ENCODE results near the gene ZFP64. TPM values are rescaled to one million over a fixed set of nuclear protein-coding genes. Genes with fewer than 3 reads are reported as not detected.

Gene ZFP64
- total RNA-seq, 6 experiments from 2014 or later = 23.0 to 24.3 (median 23.8) TPM

DNA sequence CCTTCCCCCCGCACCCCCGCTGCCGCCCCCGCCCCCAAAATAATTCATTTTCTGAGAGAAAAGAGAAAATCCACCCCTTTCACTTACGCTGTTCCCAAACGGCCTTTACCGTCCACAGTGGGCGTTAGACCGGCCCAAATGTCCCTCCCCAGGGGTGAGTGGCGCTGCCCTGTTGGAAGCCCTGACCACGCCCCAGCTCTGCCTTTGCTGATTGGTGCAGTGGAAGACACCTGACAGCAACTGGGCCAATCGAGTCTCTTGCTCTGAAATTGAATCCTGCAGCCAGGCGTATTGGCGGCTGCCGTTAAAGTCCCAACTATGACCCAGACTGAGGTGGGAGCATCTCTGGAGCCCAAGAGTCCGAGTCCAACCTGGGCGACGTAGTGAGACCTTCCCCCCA lies 15.7 kb downstream of the ZFP64 start:
- H3K4me3 Mint-ChIP-seq = no peak overlapping the region
- TF ChIP-seq, protein P1, sequence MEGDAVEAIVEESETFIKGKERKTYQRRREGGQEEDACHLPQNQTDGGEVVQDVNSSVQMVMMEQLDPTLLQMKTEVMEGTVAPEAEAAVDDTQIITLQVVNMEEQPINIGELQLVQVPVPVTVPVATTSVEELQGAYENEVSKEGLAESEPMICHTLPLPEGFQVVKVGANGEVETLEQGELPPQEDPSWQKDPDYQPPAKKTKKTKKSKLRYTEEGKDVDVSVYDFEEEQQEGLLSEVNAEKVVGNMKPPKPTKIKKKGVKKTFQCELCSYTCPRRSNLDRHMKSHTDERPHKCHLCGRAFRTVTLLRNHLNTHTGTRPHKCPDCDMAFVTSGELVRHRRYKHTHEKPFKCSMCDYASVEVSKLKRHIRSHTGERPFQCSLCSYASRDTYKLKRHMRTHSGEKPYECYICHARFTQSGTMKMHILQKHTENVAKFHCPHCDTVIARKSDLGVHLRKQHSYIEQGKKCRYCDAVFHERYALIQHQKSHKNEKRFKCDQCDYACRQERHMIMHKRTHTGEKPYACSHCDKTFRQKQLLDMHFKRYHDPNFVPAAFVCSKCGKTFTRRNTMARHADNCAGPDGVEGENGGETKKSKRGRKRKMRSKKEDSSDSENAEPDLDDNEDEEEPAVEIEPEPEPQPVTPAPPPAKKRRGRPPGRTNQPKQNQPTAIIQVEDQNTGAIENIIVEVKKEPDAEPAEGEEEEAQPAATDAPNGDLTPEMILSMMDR (IDR thresholded peaks at IDR 0.05) = no peak
- H3K36me3 Mint-ChIP-seq (ENCODE audit: low read depth) = peaks cover 7% of the 10 kb centered on the region
- H3K4me1 Mint-ChIP-seq (ENCODE audit: low read depth) = no peaks in the 10 kb centered on the region
- H3K9me3 Mint-ChIP-seq = no peaks in the 10 kb centered on the region
- no peak for DNase-seq
- no peak overlapping the region for H3K27ac Mint-ChIP-seq
- peaks cover 3% of the 10 kb centered on the region; the same call in 1 of the 2 replicates for H3K27me3 Mint-ChIP-seq (ENCODE audit: insufficient read depth)

DNA sequence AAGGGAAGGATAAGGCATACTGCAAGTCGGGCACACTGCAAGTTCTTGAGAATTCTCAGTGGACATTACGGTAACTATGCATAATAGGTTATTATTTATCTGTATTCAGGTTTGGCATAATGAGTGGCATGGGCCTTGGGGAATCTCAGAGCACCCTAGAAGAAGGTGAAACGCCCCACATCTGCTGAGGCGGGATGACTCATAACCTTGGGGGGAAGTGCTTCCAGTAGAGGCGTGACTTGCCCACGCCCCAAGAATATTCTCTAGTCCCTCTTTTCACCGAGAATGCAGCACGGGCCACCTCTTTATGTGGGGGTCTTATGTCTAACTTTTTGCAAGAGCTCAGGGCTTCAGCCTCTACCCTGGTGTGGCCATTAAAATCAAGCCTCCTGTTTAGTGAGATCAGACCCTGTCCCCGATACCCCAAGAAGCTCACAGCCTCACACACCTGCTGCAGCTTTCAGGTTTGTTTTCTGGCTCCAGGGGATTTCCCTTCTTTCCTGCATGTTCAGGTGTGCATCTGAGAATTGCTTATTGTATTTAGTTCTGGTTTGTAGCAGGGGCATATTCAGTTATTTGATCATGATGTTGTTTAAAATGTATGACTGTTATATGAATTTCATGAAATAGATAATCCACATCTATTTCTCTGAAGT lies 19.1 kb downstream of the ZFP64 start:
- Mint-ChIP-seq H3K27me3 (ENCODE audit: insufficient read depth) (no peaks in the 10 kb centered on the region; the same call in 1 of the 2 replicates), H3K4me3 (no peak overlapping the region), H3K36me3 (ENCODE audit: low read depth) (no peaks in the 10 kb centered on the region; the same call in none of the 2 replicates), H3K4me1 (ENCODE audit: low read depth) (no peaks in the 10 kb centered on the region), H3K9me3 (no peaks in the 10 kb centered on the region), H3K27ac (no peak overlapping the region)
- TF ChIP-seq, protein P1 (IDR thresholded peaks at IDR 0.05) = no peak
- no peak for DNase-seq

DNA sequence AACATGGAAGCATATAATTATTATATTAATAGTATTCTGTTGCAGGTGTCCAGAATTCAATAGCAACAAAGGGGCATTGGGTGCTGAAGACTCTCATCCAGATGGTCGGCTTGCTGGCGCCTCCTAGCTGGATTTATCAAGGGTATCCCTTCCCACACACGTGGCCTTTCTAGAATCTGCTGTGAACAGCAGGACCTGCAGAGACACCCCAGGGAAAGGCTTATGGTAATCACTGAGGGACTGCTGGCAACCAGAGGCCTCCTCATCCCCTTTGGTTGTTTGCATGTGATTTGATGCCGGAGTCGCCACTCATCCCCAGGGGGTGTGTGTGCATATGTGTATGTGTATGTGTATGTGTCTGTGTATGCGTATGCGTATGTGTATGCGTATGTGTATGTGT lies 20.6 kb downstream of the ZFP64 start:
- H3K9me3 Mint-ChIP-seq = no peaks in the 10 kb centered on the region
- TF ChIP-seq, protein P1 (IDR thresholded peaks at IDR 0.05) = no peak
- peaks cover 8% of the 10 kb centered on the region for H3K36me3 Mint-ChIP-seq (ENCODE audit: low read depth)
- DNase-seq = no peak
- H3K27ac Mint-ChIP-seq = no peak overlapping the region
- H3K4me1 Mint-ChIP-seq (ENCODE audit: low read depth) = no peaks in the 10 kb centered on the region
- no peak overlapping the region for H3K4me3 Mint-ChIP-seq
- H3K27me3 Mint-ChIP-seq (ENCODE audit: insufficient read depth) = no peaks in the 10 kb centered on the region; the same call in 1 of the 2 replicates

DNA sequence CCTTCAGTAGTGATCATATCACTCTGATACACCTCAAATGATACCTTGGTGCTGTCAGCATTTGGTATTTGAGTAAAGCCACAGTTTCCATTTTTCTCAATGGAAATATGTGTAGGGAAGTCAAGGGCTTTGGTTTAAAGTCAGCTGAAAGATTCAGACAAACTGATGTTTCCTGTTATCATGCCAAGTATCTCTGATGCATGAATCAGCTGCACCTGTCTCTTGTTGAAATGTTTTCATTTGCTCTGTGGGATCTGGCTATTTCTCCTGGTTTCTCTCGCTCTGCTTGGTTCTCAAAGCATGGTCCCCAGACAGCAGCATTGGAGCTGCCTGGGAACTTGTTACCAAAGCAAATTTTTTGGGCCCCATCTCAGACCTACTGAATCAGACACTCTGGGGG lies 23.5 kb downstream of the ZFP64 start:
- Mint-ChIP-seq H3K36me3 (ENCODE audit: low read depth) (peaks cover 27% of the 10 kb centered on the region), H3K4me1 (ENCODE audit: low read depth) (no peaks in the 10 kb centered on the region), H3K27me3 (ENCODE audit: insufficient read depth) (no peaks in the 10 kb centered on the region; the same call in 1 of the 2 replicates), H3K9me3 (no peaks in the 10 kb centered on the region), H3K4me3 (no peak overlapping the region), H3K27ac (no peak overlapping the region)
- DNase-seq = no peak
- TF ChIP-seq, protein P1 (IDR thresholded peaks at IDR 0.05) = no peak

DNA sequence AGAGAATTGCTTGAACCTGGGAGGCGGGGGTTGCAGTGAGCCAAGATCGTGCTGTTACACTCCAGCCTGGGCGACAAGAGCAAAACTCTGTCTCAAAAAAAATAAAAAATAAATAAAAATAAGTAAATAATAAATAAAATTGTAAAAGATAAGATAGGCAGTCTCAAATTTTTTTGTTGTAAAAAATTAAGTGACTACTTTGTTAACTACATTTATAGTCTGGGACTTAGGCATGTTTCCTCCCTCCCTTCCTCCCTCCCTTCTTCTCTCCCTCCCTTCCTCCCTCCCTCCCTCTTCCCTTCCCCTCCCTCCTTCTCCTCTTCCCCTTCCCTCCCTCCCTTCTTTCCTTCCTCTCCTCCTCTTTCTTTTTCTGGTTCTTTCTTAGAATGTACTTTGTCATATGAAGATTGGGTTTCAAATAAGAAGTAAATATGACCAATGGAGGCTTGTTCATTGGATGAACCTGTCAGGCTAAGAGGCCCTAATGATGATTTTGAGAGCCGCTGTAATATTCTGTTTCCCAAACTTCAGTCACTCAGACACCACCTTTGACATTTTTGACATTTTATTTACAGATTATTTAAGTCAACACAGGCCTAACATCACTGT lies 24.2 kb downstream of the ZFP64 start:
- Mint-ChIP-seq H3K4me3 (no peak overlapping the region), H3K4me1 (ENCODE audit: low read depth) (no peaks in the 10 kb centered on the region), H3K36me3 (ENCODE audit: low read depth) (peaks cover 27% of the 10 kb centered on the region), H3K27ac (no peak overlapping the region), H3K27me3 (ENCODE audit: insufficient read depth) (no peaks in the 10 kb centered on the region; the same call in 1 of the 2 replicates), H3K9me3 (no peaks in the 10 kb centered on the region)
- TF ChIP-seq, protein P1 (IDR thresholded peaks at IDR 0.05) = no peak
- DNase-seq = no peak

Data from HFFc6 (cell line).